AG04449 (cell line): Measurements from ENCODE around the gene MTHFD1L.

Experiments used
- CTCF ChIA-PET: fragments of 350-600 bp; formaldehyde crosslinking; extraction: SDS; loops from one replicate; lab custom pipeline; 2021; ENCODE audit warnings: antibody characterized with exemption; lab: Yijun Ruan, JAX
- POLR2A ChIA-PET: fragments of 400-600, 350-600 bp; formaldehyde crosslinking; extraction: SDS; loops from one replicate; lab custom pipeline; 2020; ENCODE audit warnings: antibody characterized with exemption, inconsistent platforms; lab: Yijun Ruan, JAX
- DNase-seq: peaks from one replicate; pipeline ENCODE4 v3.0.0-alpha.2; 2010; ENCODE audit warnings: low read depth, low spot score
- H3K4me3 ChIP-seq: 2 replicates; pipeline ENCODE4 v1.5.1; 2011; ENCODE audit warnings: low read depth, mild to moderate bottlenecking, control low read depth, low read length
- TF ChIP-seq, protein P1 (sequence below): IDR thresholded peaks from one replicate; pipeline ENCODE4 v1.5.1; 2011; ENCODE audit warnings: mild to moderate bottlenecking, moderate library complexity, low read length, control low read depth, inconsistent platforms; ENCODE audit not compliant: insufficient read depth; ENCODE audit errors: missing control alignments

Gene MTHFD1L

GRCh38 chr6:151010071-151010470 lies 144.6 kb downstream of the MTHFD1L start:
- no peak overlapping the region for H3K4me3 ChIP-seq
- TF ChIP-seq, protein P1, sequence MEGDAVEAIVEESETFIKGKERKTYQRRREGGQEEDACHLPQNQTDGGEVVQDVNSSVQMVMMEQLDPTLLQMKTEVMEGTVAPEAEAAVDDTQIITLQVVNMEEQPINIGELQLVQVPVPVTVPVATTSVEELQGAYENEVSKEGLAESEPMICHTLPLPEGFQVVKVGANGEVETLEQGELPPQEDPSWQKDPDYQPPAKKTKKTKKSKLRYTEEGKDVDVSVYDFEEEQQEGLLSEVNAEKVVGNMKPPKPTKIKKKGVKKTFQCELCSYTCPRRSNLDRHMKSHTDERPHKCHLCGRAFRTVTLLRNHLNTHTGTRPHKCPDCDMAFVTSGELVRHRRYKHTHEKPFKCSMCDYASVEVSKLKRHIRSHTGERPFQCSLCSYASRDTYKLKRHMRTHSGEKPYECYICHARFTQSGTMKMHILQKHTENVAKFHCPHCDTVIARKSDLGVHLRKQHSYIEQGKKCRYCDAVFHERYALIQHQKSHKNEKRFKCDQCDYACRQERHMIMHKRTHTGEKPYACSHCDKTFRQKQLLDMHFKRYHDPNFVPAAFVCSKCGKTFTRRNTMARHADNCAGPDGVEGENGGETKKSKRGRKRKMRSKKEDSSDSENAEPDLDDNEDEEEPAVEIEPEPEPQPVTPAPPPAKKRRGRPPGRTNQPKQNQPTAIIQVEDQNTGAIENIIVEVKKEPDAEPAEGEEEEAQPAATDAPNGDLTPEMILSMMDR: no peak
- POLR2A ChIA-PET: no interaction called here
- DNase-seq: no peak
- CTCF ChIA-PET: interaction anchor here (1.0 to 25.6 kb wide), 4 partner anchors 10 to 320 kb away, joined by 3 to 573 read pairs (median 3); no protein-coding TSS in a partner anchor

- DNase-seq: peak; percentile 71
- TF ChIP-seq, protein P1: no peak
- H3K4me3 ChIP-seq: no peak overlapping the region
- ChIA-PET POLR2A (interaction anchor here (0.5 kb wide), 1 partner anchor 97 kb away, joined by 4 read pairs; no protein-coding TSS in a partner anchor), CTCF (interaction anchor here (0.7 to 25.6 kb wide), 12 partner anchors 8 to 317 kb away, joined by 3 to 573 read pairs (median 15); no protein-coding TSS in a partner anchor)
Measured at GRCh38 chr6:151012321-151013294, 147.1 kb downstream of the MTHFD1L start.

GRCh38 chr6:151014404-151015100 lies 149.1 kb downstream of the MTHFD1L start:
- CTCF ChIA-PET: interaction anchor here (0.5 to 25.6 kb wide), 53 partner anchors 8 to 355 kb away, joined by 3 to 573 read pairs (median 5); no protein-coding TSS in a partner anchor
- no peak overlapping the region; the same call in 1 of the 2 replicates for H3K4me3 ChIP-seq
- DNase-seq: no peak
- TF ChIP-seq, protein P1: peak; percentile 79
- POLR2A ChIA-PET: interaction anchor here (0.6 to 1.5 kb wide), 3 partner anchors 27 to 310 kb away, joined by 4 to 5 read pairs (median 5); no protein-coding TSS in a partner anchor

- DNase-seq: no peak
- TF ChIP-seq, protein P1: no peak
- CTCF ChIA-PET: interaction anchor here (0.8 to 25.6 kb wide), 31 partner anchors 8 to 315 kb away, joined by 3 to 573 read pairs (median 8); no protein-coding TSS in a partner anchor
- no peak overlapping the region for H3K4me3 ChIP-seq
- POLR2A ChIA-PET: interaction anchor here (1.5 kb wide), 1 partner anchor 26 kb away, joined by 5 read pairs; no protein-coding TSS in a partner anchor
Measured at GRCh38 chr6:151015101-151015700, 149.7 kb downstream of the MTHFD1L start.

GRCh38 chr6:151016107-151016506 lies 150.6 kb downstream of the MTHFD1L start:
- ChIA-PET POLR2A (no interaction called here), CTCF (interaction anchor here (1.2 to 25.6 kb wide), 5 partner anchors 10 to 314 kb away, joined by 3 to 573 read pairs (median 14); no protein-coding TSS in a partner anchor)
- DNase-seq: no peak
- no peak overlapping the region for H3K4me3 ChIP-seq
- TF ChIP-seq, protein P1: no peak
